Activated CD4-positive, alpha-beta T cell treated with anti-CD3 and anti-CD28 coated beads, Interleukin-2, amount 50 U/mL, for 24 hours (primary cell): ENCODE results near the gene MUC5AC.
"Not testable (repeated sequence)": the region's sequence is repeated elsewhere in the genome, so short reads cannot be mapped to it uniquely, and the experiment has no call there.

Source experiments
- DNase-seq, 2 donors: peaks; one replicate each; pipeline ENCODE4 v3.0.0-alpha.2; 2020; ENCODE audit warnings: low read depth in 1 of 2, low spot score in 1 of 2

The MUC5AC gene

DNA sequence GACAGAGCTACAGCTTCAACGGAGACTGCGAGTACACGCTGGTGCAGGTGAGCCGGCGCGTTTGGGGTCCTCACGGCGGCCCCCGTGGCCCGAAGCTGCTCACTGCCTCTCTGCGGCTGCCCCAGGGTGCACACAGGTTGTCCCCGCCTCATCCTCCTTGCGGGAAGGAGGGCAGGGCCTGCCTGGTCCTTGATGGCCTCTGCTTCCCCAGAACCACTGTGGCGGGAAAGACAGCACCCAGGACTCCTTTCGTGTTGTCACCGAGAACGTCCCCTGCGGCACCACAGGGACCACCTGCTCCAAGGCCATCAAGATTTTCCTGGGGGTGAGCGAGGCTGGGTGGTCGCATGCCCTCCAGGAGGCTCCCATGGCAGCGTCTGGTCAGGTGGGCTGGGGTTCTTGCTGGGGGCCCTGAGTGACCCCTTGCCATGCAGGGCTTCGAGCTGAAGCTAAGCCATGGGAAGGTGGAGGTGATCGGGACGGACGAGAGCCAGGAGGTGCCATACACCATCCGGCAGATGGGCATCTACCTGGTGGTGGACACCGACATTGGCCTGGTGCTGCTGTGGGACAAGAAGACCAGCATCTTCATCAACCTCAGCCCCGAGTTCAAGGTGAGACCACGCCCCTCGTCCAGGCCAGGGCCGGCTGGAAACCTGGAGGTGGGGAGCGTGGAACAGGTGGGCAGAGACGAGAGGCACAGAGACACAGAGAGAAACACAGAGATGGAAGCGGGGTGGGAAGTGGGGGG, 19.4 kb downstream of the MUC5AC start:
- no peak for DNase-seq

DNA sequence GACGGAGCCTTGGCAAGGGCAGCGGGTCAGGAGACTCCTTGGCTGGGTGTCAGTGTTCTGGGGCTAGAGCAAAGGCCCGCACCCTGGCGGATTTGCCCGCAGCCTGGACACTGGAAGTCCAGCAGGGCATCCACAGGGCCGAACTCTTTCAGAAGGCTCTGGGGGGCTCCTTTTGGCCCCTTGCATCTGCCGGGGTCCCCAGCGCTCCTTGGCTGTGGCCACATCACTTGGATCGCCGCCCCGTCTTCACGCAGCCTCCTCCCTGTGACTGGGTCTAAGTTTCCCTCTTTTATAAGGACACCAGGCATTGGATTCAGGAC, 20.0 kb downstream of the MUC5AC start:
- DNase-seq: no peak

DNA sequence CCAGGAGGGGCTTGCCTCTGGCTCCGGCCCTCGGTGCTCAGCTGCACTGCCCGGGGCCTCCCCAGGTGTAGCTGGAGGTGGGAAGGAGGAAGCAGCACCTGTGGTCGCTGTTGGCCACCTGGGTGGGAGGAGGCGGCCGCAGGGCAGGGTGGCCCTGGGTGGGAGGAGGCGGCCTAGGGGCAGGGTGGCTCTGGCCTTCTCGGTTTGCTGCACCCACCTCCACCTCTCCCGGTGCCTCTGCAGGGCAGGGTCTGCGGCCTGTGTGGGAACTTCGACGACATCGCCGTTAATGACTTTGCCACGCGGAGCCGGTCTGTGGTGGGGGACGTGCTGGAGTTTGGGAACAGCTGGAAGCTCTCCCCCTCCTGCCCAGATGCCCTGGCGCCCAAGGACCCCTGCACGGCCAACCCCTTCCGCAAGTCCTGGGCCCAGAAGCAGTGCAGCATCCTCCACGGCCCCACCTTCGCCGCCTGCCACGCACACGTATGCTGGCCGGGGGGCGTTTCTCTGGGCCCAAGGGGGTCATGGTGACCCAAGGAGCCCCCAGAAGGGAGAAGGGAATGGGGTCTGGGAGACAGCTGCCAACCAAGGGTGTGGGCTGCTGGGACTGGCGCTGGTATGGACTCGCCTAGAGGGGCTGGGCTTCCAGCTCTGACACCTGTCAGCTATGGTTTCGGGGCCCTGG, 20.6 kb downstream of the MUC5AC start:
- DNase-seq: no peak

DNA sequence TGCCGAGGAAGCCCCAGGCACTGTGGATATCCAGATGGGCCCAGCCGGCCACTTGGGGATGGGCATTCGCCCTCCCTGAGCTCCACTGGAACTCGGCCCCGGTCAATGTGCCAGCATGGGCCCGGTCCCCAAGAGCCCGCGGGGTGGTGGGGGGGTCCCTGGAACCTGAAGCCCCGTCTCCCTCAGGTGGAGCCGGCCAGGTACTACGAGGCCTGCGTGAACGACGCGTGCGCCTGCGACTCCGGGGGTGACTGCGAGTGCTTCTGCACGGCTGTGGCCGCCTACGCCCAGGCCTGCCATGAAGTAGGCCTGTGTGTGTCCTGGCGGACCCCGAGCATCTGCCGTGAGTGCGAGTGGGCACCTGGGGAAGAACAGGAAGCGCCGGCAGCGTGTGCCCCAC, 21.2 kb downstream of the MUC5AC start:
- no peak for DNase-seq

DNA sequence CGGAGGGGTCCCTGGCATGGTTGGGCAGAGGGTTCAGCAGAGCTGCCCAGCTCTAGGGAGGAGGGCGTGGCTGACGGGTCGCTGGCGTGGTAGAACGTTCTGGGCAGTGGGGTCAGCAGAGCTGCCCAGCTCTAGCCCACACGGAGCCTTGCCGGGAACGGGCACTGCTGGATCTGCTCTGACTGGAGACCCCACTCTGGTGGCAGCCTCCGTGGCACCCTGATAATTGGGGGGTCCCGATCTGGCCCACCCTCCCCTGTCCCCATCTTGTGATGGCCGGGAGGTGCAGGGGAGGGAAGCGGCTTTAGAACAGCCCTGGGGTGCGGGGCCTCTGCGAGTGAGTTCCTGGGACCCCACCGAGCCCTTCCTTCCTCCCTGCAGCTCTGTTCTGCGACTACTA, 21.9 kb downstream of the MUC5AC start:
- no peak for DNase-seq

DNA sequence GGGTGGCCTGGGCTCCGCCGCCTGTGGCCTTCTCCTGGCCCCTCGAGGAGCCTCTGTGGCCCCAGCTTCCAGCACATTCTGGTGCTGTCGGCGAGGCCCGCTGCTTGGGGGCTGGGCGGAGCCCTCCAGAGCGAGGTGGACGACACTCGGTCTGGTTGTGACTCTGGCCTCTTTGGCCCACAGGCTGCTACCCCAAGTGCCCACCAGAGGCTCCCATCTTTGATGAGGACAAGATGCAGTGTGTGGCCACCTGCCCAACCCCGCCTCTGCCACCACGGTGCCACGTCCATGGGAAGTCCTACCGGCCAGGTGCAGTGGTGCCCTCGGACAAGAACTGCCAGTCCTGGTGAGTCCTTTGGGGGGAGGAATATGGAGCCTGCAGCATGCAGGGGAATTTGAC, 22.4 kb downstream of the MUC5AC start:
- no peak for DNase-seq

DNA sequence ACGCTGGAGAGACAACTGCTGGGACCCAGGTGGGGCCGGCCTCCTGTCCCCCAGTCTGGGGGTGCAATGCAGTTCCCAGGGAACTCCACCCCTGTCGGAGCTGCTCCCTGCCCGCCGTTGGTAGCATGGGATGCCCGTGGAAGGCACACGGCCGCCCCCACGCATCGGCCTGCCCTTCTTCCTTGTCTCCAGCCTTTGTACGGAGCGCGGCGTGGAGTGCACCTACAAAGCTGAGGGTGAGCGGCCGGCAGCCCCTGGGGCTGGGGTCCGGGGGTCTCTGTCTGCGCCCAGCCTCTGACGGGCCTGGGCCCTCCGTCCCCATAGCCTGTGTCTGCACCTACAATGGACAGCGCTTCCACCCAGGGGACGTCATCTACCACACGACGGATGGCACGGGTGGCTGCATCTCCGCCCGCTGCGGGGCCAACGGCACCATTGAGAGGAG, 23.2 kb downstream of the MUC5AC start:
- DNase-seq: no peak

DNA sequence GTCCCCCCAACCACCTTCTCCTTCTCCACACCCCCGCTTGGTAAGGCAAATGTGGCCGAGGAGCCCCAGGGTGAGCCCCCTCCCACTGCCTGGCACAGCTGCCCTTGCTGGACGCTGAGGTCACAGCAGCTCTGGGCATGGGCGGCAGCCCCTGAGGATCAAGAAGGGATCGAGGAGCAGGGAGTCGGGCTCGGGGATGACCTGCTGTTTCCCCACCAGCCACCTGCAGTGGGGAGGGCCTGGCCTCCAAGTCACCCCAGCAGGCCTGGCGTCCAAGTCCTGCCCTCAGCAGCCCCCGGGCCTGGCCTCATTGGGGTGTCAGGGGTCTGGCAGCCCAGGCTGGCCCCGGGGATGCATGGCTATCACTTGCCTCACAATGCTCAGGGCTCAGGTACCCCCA, 23.7 kb downstream of the MUC5AC start:
- no peak for DNase-seq

DNA sequence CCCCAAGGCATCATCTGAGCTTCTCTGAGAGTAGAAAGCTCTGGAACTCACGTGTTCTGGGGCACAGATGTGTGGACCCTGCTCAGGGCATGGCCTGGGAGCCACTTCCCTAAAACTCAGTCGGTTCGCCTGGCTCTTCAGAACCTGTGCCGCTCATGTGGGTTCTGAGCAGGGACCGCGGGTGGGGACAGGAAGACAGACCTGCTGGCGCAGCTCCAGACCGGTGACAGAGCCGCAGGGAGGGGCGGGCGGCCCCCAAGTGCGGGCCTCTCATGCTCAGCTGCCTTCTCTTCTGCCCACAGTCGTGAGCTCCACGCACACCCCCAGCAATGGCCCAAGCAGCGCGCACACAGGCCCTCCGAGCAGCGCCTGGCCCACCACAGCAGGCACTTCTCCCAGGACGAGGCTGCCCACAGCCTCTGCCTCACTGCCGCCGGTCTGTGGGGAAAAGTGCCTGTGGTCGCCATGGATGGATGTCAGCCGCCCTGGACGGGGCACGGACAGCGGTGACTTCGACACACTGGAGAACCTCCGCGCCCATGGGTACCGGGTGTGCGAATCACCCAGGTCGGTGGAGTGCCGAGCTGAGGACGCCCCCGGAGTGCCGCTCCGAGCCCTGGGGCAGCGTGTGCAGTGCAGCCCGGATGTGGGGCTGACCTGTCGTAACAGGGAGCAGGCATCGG, 24.2 kb downstream of the MUC5AC start:
- no peak for DNase-seq

DNA sequence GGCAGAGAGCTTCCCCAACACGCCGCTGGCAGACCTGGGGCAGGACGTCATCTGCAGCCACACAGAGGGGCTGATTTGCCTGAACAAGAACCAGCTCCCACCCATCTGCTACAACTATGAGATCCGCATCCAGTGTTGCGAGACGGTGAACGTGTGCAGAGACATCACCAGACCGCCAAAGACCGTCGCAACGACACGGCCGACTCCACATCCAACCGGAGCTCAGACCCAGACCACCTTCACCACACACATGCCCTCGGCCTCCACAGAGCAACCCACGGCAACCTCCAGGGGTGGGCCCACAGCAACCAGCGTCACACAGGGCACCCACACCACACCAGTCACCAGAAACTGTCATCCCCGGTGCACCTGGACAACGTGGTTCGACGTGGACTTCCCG, 26.4 kb downstream of the MUC5AC start:
- DNase-seq: not testable (repeated sequence)

DNA sequence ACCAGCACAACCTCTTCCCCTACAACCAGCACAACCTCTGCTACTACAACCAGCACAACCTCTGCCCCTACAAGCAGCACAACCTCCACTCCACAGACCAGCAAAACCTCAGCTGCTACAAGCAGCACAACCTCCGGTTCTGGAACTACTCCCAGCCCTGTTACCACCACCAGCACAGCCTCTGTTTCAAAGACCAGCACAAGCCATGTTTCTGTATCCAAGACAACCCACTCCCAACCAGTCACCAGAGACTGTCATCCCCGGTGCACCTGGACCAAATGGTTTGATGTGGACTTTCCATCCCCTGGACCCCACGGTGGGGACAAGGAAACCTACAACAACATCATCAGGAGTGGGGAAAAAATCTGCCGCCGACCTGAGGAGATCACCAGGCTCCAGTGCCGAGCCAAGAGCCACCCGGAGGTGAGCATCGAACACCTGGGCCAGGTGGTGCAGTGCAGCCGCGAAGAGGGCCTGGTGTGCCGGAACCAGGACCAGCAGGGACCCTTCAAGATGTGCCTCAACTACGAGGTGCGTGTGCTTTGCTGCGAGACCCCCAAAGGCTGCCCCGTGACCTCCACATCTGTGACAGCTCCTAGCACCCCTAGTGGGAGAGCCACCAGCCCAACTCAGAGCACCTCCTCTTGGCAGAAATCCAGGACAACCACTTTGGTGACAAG, 30.8 kb downstream of the MUC5AC start:
- not testable (repeated sequence) for DNase-seq

DNA sequence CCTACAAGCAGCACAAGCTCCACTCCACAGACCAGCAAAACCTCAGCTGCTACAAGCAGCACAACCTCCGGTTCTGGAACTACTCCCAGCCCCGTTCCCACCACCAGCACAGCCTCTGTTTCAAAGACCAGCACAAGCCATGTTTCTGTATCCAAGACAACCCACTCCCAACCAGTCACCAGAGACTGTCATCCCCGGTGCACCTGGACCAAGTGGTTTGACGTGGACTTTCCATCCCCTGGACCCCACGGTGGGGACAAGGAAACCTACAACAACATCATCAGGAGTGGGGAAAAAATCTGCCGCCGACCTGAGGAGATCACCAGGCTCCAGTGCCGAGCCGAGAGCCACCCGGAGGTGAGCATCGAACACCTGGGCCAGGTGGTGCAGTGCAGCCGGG, 32.1 kb downstream of the MUC5AC start:
- DNase-seq: not testable (repeated sequence)

DNA sequence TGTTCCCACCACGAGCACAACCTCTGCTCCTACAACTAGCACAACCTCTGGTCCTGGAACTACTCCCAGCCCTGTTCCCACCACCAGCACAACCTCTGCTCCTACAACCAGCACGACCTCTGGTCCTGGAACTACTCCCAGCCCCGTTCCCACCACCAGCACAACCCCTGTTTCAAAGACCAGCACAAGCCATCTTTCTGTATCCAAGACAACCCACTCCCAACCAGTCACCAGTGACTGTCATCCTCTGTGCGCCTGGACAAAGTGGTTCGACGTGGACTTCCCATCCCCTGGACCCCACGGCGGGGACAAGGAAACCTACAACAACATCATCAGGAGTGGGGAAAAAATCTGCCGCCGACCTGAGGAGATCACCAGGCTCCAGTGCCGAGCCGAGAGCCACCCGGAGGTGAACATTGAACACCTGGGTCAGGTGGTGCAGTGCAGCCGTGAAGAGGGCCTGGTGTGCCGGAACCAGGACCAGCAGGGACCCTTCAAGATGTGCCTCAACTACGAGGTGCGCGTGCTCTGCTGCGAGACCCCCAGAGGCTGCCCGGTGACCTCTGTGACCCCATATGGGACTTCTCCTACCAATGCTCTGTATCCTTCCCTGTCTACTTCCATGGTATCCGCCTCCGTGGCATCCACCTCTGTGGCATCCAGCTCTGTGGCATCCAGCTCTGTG, 34.2 kb downstream of the MUC5AC start:
- DNase-seq: not testable (repeated sequence)

DNA sequence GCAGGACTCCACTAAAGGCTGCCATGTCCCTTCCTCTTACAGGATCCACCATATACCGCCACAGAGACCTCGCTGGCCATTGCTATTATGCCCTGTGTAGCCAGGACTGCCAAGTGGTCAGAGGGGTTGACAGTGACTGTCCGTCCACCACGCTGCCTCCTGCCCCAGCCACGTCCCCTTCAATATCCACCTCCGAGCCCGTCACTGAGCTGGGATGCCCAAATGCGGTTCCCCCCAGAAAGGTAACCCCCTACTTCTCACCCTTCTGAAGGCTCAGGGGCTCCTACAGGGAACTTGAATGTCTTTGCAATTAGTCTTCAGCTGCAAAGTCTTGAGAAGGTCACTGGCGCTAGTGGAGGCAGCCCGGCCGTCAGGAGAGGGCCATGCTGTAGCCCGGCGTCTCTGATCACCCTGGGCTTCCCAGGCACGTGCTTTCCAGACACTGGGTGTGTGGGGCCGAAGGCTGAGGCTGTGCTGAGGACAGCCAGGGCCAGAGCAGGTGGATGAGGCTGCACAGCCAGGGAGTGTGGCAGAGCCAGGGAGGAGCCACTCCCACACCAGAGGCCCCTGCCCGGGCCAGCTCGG, 35.1 kb downstream of the MUC5AC start:
- DNase-seq: no peak

DNA sequence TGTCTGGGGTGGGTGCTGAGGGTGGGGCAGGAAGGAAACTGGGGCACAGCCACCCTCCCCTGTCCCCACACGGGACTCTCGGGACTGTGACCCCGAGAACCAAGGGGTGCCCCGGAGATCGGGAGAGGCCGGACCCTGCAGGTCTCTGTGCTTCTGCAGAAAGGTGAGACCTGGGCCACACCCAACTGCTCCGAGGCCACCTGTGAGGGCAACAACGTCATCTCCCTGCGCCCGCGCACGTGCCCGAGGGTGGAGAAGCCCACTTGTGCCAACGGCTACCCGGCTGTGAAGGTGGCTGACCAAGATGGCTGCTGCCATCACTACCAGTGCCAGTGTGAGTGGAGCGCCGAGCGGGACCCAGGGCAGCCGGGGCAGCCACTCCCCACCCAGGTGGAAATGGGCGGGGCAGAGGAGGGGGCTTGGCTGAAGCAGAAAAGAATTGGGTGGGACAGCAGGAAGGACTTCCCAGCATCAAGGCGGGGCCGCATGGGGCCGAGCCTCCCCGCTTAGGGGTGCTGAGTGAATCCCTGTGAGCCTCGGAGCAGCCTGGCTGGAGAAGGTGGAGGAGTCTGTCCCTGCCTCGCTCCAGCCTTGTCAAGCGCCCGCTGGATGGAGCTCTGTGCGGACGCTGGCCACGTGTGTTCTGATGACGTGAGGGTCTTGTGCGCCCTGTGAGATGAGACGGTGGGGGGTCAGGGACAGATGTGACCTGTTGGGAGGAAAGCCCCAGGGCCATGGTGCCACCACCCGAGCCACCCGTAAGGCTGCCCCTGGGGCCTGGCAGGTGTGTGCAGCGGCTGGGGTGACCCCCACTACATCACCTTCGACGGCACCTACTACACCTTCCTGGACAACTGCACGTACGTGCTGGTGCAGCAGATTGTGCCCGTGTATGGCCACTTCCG, 35.8 kb downstream of the MUC5AC start:
- DNase-seq: no peak

DNA sequence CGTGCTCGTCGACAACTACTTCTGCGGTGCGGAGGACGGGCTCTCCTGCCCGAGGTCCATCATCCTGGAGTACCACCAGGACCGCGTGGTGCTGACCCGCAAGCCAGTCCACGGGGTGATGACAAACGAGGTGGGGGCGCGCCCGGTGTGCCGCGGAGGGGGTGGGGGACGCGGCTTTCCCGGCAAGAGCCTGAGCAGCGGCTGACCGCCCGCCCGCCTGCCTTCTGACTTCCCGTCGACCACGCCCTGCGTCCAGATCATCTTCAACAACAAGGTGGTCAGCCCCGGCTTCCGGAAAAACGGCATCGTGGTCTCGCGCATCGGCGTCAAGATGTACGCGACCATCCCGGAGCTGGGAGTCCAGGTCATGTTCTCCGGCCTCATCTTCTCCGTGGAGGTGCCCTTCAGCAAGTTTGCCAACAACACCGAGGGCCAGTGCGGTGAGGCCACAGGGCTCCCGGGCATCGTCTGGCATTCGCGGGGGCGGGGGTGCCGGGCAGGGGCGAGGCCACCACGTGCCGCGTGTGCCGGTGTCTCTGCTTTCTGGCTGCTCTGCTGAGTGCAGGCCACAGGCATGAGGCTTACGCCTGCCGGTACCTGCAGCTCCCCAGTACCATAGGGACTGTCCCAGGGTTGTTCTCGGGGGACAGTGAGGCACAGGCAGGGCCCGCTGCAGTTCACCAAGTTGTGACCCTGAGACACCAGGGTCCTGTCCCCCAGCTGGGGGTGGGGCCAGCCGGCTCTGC, 36.7 kb downstream of the MUC5AC start:
- no peak for DNase-seq

DNA sequence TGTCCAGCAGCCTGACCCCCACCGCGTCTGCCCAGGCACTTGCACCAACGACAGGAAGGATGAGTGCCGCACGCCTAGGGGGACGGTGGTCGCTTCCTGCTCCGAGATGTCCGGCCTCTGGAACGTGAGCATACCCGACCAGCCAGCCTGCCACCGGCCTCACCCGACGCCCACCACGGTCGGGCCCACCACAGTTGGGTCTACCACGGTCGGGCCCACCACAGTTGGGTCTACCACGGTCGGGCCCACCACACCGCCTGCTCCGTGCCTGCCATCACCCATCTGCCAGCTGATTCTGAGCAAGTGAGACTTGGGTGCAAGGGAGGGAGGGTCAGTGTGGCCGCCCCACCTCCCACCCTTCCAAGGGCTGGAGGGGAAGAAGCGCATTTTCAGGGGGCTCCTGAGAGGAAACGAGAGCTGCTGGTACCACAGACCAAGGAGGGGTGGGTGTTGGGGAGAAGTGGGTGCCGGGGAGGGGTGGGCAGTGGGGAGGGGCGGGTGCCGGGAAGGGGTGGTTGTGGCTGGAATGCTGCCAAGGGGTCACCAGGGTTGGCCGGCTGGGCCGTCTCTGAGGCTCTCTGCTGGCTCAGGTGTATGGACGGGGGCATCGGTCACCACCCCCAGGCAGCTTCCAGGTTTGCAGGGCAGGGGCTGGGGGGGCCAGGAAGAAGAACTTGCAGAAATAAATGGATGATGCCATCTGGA, 37.4 kb downstream of the MUC5AC start:
- DNase-seq: no peak

DNA sequence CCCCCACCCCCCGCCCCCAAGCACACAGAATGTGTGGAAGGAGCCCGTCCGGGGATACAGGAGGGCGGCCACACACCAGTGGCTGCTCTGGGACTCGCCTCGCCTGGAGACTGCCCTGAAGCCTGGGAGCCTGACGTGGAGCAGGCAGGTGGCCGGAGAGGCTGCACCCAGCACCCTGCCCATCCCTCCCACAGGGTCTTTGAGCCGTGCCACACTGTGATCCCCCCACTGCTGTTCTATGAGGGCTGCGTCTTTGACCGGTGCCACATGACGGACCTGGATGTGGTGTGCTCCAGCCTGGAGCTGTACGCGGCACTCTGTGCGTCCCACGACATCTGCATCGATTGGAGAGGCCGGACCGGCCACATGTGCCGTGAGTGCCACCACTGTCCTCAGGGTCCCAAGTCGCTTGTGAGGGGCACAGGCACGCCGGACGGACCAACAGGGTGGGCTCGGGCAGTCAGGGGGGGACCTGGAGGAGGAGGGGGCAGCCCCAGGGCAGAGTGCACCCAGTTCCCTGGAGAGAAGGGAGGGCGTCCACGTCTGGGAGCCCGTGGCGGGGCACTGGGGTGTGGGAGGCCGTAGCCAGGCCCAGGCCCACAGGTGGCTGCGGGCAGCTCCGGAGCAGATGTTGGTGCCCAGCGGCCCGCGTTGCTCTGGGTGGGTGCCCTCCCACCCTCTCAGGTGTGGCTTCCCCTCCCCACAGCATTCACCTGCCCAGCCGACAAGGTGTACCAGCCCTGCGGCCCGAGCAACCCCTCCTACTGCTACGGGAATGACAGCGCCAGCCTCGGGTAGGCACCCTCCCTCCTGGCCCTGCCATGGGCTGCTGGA, 38.1 kb downstream of the MUC5AC start:
- DNase-seq: no peak
